Stimulated activated CD4-positive, alpha-beta T cell treated with anti-CD3 and anti-CD28 coated beads, Interleukin-1b, Interleukin-23, amount 100 ng/mL, for 4 hours (primary cell): ENCODE measurements around the gene LNPEP.

Experiments
- DNase-seq, 2 donors: peaks; one replicate each; pipeline ENCODE4 v3.0.0-alpha.2; 2020; ENCODE audit warnings: low read depth in 2 of 2

The LNPEP gene

GRCh38 chr5:96961053-96961452, 25.2 kb downstream of the LNPEP start:
- DNase-seq: no peak

DNA sequence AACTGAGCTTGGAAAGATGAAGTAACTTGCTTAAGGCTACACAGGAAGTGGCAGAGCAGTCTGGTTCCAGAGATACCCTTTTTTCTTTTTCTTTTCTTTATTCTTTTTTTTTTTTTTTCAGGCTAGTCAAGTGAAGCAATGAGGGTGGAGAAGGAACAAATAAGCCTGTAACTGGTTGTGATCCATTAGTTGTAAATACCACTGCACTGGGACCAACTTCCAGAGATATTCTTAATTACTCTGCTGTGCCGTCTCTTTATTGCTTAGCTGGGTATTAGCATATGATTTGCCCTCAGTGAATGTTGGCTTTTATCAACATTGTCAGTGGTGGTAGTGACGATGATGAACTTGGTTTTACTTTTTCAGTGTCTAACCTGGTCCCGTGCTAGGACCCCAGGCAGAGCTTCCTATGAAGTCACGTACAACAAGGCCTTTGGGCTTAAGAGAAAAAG, 26.7 kb downstream of the LNPEP start:
- no peak for DNase-seq

DNA sequence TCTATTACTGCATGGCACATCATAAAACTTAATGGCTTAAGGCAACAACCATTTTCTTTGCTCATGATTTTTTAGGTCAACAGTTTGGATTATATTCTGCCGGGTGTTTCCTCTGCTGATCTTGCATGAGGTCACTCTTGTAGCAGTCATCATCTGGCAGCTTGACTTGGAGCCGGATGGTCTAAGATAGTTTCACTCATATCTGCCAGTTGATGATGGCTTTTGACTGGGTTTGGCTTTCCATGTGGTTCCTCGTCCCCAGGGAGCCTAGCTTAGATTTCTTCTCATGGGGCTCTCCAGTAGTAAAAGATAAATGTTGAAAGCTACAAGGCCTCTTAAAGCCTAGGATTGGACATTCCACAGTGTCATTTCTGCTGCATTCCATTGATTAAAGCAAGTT, 27.4 kb downstream of the LNPEP start:
- no peak for DNase-seq

DNA sequence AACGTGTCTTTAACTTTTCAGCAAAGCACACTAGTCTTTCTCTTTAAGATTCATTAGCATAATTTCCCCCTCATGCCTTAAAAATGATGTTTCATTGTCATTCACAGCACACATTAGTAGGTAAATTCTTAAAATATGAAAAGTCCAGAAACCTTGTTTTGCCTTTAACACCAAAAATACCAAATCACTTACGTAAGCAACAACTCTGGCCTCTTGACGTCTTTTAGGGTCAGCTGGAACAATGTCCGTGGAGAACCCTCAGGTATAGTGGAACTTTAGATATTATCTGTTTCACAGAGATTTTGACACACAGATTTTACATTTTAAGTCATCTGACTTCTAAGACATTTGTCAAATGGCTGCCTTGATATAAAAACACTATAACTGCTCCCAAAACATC, 30.9 kb downstream of the LNPEP start:
- DNase-seq: no peak

DNA sequence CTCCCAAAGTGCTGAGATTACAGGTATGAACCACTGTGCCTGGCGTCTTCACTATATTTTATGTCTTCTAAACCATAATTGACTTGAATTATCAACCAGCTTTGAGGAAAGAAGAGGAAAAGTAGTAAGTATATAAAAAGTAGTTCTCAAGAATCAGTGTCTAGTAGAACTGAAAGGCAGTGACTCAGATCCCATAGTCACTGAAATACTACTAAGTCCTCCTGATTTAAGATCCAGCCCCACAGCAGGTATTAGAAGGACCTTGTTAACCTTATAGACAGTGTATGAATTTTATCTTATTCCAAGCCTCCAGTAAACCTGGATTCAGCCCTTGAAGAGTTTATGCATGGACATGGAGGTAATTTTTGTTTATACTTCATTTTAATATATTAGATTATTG, 31.5 kb downstream of the LNPEP start:
- no peak for DNase-seq

DNA sequence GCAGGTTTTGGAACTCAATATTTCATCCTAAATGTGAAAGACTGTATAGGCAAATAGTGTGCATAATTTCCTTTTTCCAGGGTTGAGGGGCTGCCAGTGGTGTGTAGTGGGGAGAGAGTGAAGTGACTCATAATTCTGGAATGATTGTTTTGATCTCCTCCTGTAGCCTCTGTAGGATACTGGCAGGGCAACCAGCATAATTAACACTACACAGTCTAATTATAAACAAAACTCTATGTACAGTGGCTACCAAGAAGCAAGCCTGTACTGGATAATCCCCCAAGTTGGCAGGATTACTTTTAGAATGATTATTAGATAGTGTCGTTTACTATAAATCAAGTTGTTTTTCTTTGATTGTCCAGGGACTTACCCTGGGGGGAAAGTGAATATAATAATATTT, 32.2 kb downstream of the LNPEP start:
- DNase-seq: no peak

- DNase-seq: no peak
These were observed 32.7 kb downstream of the LNPEP start for GRCh38 chr5:96968614-96969013.

DNA sequence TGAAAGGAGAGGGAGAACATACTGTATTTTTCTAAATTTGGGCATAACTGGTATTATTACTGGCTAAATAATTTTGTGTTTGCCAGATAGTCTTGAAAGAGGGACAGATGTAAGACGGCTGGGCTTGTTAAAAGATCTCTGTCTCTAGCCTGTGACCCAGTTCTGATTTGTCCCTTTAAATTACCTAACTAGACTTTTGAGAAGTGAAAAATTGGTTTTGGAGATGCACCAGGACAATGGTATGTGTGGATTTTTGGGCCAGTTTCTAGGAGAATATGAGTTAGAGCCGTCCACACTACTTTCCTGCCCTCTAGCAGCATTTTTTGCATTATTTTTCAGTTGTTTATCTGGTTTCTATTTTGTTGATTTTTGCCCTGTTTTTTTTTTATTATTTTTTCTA, 33.5 kb downstream of the LNPEP start:
- DNase-seq: no peak

GRCh38 chr5:96972599-96973334, 36.9 kb downstream of the LNPEP start:
- no peak for DNase-seq

- DNase-seq: no peak
These were observed 37.9 kb downstream of the LNPEP start for GRCh38 chr5:96973532-96974401.

GRCh38 chr5:96975656-96976055, 39.8 kb downstream of the LNPEP start:
- DNase-seq: no peak

- DNase-seq: no peak
These were observed 41.3 kb downstream of the LNPEP start for GRCh38 chr5:96977228-96977627.

DNA sequence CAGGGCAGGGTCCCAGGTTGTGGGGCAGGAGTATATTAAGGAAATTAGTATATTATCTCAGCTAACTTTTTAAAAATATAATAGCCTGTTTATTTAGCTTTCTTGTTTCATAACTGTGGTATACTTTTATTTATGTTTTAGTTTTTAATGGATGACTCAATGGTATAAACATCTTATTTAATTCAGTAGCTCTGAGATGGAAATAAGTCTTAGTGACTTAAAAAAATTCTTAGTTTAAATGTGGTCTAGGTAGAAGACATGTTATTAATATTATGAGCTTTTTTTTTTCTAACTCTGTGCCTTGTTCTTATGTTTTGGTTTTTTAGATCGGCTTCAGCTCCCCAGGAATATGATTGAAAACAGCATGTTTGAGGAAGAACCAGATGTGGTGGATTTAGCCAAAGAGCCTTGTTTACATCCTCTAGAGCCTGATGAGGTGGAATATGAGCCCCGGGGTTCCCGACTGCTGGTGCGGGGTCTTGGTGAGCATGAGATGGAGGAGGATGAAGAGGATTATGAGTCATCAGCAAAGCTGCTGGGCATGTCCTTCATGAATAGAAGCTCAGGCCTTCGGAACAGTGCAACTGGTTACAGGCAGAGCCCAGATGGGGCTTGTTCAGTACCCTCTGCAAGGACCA, 43.1 kb downstream of the LNPEP start:
- no peak for DNase-seq

- DNase-seq: no peak
These were observed 48.8 kb downstream of the LNPEP start for GRCh38 chr5:96984506-96985192.

DNA sequence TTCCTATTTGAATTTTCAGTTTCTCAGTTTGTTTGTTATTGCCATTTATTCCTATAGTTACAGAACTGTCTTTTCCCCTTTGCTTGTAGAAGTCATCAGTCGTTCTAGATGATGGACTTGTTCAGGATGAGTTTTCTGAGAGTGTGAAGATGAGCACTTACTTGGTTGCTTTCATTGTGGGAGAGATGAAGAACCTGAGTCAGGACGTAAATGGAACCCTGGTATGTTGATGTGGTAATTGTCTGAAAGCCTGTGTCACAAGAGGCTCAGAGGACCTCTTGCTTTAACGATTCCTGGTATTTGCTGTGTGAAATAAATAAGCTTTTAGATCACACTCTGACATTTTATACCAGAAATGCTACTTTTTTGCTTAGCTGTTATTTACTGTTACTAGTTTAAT, 50.6 kb downstream of the LNPEP start:
- no peak for DNase-seq

DNA sequence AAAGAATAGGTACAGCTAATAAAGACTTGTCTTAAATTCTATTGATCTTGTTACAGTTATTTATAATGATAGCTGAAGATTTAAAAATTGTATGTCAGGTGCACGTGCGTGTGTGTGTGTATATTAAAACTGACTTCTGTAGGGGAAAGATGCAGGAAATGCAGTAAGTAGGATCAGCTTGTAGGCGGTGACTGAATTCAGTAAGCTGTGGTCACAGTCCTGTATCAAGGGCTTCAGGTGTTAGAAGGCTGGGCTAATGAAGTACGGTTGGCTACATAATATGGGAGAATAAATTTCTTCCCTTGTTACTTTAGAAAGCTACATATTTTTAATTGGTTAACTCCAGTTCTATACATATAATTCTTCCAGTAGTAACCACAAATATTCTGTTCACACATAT, 54.2 kb downstream of the LNPEP start:
- DNase-seq: no peak

DNA sequence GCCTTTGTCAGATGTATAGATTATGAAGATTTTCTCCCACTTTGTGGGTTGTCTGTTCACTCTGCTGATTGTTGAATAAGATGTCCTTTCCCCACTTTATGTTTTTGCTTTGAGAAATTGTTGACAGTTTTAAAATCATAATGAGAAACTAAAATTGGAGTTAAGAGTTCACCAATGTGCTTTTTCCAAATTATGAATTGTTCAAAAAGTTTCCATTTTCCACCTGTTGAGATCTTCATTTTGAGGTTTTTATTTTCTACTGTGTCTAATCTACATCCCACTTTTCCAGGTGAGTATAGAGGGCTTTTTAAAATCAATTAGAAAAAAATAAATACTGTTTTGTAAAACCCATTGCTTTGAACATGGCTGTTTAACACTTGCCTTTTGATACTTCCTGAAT, 55.8 kb downstream of the LNPEP start:
- DNase-seq: no peak

DNA sequence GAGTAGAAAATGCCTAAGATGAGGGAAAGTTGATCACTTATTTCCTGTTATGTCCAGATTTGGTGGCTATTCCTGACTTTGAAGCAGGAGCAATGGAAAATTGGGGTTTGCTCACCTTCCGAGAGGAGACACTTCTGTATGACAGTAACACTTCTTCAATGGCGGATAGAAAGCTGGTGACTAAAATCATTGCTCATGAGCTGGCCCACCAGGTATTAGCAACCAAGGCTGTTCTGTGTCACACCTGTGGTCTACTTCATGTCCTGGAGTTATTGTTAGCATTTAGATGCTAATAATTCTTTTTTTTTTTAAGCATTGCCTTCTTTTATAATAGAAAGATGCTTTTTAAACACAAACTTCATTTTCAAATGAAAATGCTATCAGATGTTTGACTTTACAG, 57.9 kb downstream of the LNPEP start:
- DNase-seq: no peak

GRCh38 chr5:96994493-96994892, 58.6 kb downstream of the LNPEP start:
- no peak for DNase-seq

DNA sequence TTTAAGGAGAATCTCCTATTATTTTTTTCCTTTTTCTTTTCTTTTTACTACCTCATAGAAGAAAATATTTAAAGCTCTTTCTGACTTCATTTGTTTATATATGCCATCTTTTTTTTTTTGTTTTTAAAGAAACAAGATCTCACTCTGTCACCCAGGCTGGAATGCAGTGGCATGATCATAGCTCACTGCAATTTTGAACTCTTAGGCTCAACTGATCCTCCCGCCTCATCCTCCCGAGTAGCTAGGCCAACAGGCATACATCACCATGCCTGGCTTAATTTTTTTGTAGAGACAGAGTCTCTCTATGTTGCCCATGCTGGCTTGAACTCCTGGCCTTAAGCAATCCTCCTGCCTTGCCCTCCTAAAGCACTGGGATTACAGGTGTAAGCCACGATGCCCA, 59.5 kb downstream of the LNPEP start:
- no peak for DNase-seq

GRCh38 chr5:96997265-96997859, 61.5 kb downstream of the LNPEP start:
- no peak for DNase-seq

DNA sequence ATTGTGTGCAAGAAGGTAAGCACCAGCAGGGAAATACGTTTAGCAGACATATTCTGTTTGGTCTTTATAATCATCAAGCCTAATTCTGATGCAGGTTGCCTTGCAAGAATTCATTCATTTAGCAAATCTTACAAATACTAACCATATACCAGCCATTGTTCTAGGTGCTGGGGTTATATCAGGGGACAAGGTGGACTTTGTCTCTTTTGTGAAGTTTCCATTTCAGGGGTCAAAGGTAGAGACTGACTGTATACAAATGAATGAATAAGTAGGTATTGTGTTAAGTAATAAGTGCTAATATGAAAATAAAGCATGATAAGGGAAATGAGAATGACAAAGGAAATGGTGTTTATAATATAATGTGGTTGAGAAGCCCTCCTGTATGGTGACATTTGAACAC, 64.0 kb downstream of the LNPEP start:
- DNase-seq: no peak
